HepG2 (cell line): ENCODE results near the gene KIFC1. TPM values are rescaled to one million over a fixed set of nuclear protein-coding genes. Genes with fewer than 3 reads are reported as not detected.

Experiments
- ATRX ChIP-seq: sonication (generic); formaldehyde crosslinking; IDR thresholded peaks from 2 replicates; pipeline ENCODE4 v1.4.0; 2020; ENCODE audit warnings: missing genetic modification reagents, borderline replicate concordance
- CAMTA2 ChIP-seq: sonication (generic); formaldehyde crosslinking; IDR thresholded peaks from 2 replicates; pipeline ENCODE4 v1.4.0; 2020; ENCODE audit warnings: mild to moderate bottlenecking, missing genetic modification reagents, borderline replicate concordance
- HNF4A ChIP-seq: sonication (generic); formaldehyde crosslinking; IDR thresholded peaks from 2 replicates; pipeline ENCODE4 v1.4.0; 2020; ENCODE audit warnings: missing genetic modification reagents
- HNRNPLL ChIP-seq: fragments of 200-400 bp; formaldehyde crosslinking; IDR thresholded peaks from 2 replicates; pipeline ENCODE4 v1.6.1; 2017; ENCODE audit warnings: mild to moderate bottlenecking, low read depth, low read length; ENCODE audit not compliant: poor library complexity, severe bottlenecking
- KLF16 ChIP-seq, 2 experiments: sonication (generic) in 1 of 2; formaldehyde crosslinking in 1 of 2; IDR thresholded peaks; 2 replicates each; pipeline versions ENCODE4 v1.6.1 to v1.8.0; 2016 to 2023; ENCODE audit warnings: missing genetic modification reagents in 2 of 2, missing compliant biosample characterization in 1 of 2
- KMT2A ChIP-seq: sonication (generic); formaldehyde crosslinking; IDR thresholded peaks from 2 replicates; pipeline ENCODE4 v1.4.0; 2020; ENCODE audit warnings: missing genetic modification reagents
- MTA1 ChIP-seq: sonication (generic); formaldehyde crosslinking; IDR thresholded peaks from 2 replicates; pipeline ENCODE4 v1.4.0; 2020; ENCODE audit warnings: missing genetic modification reagents, mild to moderate bottlenecking, borderline replicate concordance
- RFX1 ChIP-seq: fragments of 450-650 bp; IDR thresholded peaks from 2 replicates; pipeline ENCODE4 v1.6.1; 2017
- ZBTB21 ChIP-seq: sonication (generic); formaldehyde crosslinking; IDR thresholded peaks from 2 replicates; pipeline ENCODE4 v1.4.0; 2020; ENCODE audit warnings: missing genetic modification reagents
- ZBTB42 ChIP-seq: sonication (generic); formaldehyde crosslinking; IDR thresholded peaks from 2 replicates; pipeline ENCODE4 v1.5.0; 2020; ENCODE audit warnings: mild to moderate bottlenecking, missing genetic modification reagents
- ZFP1 ChIP-seq: IDR thresholded peaks from 2 replicates; pipeline ENCODE4 v1.6.1; 2016
- ZNF17 ChIP-seq: sonication (generic); formaldehyde crosslinking; IDR thresholded peaks from 2 replicates; pipeline ENCODE4 v1.5.0; 2020; ENCODE audit warnings: mild to moderate bottlenecking, missing genetic modification reagents
- polyA plus RNA-seq, 8 experiments: library from polyadenylated mRNA; depleted of rRNA in 3 of 8; stranded (reverse) in 7 of 8; unstranded in 1 of 8; fragments of >200 nt; fragmentation: Illumina TruSeq in 4 of 8; extraction: Trizol in 4 of 8; gene quantifications; 2 replicates each; pipeline versions ENCODE4 v1.2.1 to v1.2.3, GENCODE V29; 2011 to 2016; ENCODE audit warnings: low read depth in 4 of 8, missing spikeins in 1 of 8, mixed read lengths in 1 of 8; ENCODE audit not compliant: insufficient read depth in 1 of 8
- total RNA-seq, 5 experiments: library from RNA; depleted of rRNA; stranded (reverse); fragments of >200 nt; fragmentation: Illumina TruSeq; extraction: Trizol; gene quantifications; 2 replicates each; pipeline ENCODE4 v1.2.3, GENCODE V29; 2016; ENCODE audit warnings: low read depth in 1 of 5
- TF ChIP-seq, protein P1 (sequence below): IDR thresholded peaks from 2 replicates; pipeline ENCODE4 v1.6.1; 2012; ENCODE audit warnings: low read length, improper control_type of control experiment
- TF ChIP-seq, protein P2 (sequence below): sonication (generic); formaldehyde crosslinking; IDR thresholded peaks from 2 replicates; pipeline ENCODE4 v1.4.0; 2020; ENCODE audit warnings: mild to moderate bottlenecking, missing genetic modification reagents

KIFC1 gene
- total and polyA plus RNA-seq, 2 of the 13 experiments (the other 11 are each of a cell fraction or from before 2014, with no cell fraction given) = 25.0 to 45.5 TPM

DNA sequence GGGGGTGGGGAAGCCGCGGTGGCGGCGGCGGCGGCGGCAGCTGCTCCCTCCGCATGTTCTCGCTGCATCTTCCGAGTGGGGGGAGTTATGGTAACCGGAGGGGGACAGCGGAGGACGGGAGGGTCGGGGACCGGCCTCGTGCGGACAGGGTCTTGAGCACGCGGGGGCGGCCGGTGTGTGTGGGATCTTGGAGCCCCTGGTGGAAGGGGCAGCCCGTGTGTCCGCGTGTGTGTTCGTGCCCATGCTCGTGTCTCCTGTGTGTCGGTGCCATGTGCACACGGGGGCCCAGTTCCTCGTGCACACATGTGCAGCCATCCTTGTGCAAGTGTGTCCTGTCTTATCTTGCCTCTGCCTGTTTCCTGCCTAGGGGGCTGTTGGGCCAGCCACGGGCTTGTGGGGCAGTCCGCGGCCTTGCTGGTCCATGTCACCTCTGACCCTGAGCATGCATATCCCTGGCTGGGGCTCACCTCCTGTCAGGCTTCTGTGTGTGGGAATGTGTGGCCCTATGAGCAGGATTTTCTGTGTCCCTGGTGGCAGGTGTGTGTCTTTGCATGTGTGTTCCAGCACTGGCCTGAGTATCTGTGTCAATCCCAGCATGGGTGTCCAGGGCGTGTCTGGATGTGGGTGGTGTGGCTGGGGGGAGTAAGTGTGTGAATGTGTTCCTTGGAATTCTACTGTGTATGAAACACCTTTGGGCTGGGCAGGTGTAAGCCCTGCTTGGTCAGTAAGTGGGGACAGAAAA lies 36.8 kb downstream of the KIFC1 start (continued):
- TF ChIP-seq, protein P1, sequence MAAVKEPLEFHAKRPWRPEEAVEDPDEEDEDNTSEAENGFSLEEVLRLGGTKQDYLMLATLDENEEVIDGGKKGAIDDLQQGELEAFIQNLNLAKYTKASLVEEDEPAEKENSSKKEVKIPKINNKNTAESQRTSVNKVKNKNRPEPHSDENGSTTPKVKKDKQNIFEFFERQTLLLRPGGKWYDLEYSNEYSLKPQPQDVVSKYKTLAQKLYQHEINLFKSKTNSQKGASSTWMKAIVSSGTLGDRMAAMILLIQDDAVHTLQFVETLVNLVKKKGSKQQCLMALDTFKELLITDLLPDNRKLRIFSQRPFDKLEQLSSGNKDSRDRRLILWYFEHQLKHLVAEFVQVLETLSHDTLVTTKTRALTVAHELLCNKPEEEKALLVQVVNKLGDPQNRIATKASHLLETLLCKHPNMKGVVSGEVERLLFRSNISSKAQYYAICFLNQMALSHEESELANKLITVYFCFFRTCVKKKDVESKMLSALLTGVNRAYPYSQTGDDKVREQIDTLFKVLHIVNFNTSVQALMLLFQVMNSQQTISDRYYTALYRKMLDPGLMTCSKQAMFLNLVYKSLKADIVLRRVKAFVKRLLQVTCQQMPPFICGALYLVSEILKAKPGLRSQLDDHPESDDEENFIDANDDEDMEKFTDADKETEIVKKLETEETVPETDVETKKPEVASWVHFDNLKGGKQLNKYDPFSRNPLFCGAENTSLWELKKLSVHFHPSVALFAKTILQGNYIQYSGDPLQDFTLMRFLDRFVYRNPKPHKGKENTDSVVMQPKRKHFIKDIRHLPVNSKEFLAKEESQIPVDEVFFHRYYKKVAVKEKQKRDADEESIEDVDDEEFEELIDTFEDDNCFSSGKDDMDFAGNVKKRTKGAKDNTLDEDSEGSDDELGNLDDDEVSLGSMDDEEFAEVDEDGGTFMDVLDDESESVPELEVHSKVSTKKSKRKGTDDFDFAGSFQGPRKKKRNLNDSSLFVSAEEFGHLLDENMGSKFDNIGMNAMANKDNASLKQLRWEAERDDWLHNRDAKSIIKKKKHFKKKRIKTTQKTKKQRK = no peak
- TF ChIP-seq ZBTB21 (CRISPR knock-in tag) (no peak), ATRX (CRISPR knock-in tag) (no peak), KLF16 (CRISPR knock-in tag; IDR thresholded peaks at IDR 0.05) (0 out of 4 replicates have a peak, but pooled peaks of 1 of the 2 experiments have one; percentile 34), ZBTB42 (0 out of 2 replicates have a peak, but pooled peaks have one; percentile 40), HNF4A (CRISPR knock-in tag) (0 out of 2 replicates have a peak, but pooled peaks have one; percentile 10), CAMTA2 (peak; percentile 57; the same call in 1 of the 2 replicates), HNRNPLL (no peak), ZFP1 (CRISPR knock-in tag) (no peak), RFX1 (no peak), ZNF17 (CRISPR knock-in tag) (no peak), MTA1 (CRISPR knock-in tag) (peak; percentile 80; the same call in 1 of the 2 replicates), KMT2A (peak; percentile 3; the same call in 1 of the 2 replicates)
- TF ChIP-seq, protein P2, sequence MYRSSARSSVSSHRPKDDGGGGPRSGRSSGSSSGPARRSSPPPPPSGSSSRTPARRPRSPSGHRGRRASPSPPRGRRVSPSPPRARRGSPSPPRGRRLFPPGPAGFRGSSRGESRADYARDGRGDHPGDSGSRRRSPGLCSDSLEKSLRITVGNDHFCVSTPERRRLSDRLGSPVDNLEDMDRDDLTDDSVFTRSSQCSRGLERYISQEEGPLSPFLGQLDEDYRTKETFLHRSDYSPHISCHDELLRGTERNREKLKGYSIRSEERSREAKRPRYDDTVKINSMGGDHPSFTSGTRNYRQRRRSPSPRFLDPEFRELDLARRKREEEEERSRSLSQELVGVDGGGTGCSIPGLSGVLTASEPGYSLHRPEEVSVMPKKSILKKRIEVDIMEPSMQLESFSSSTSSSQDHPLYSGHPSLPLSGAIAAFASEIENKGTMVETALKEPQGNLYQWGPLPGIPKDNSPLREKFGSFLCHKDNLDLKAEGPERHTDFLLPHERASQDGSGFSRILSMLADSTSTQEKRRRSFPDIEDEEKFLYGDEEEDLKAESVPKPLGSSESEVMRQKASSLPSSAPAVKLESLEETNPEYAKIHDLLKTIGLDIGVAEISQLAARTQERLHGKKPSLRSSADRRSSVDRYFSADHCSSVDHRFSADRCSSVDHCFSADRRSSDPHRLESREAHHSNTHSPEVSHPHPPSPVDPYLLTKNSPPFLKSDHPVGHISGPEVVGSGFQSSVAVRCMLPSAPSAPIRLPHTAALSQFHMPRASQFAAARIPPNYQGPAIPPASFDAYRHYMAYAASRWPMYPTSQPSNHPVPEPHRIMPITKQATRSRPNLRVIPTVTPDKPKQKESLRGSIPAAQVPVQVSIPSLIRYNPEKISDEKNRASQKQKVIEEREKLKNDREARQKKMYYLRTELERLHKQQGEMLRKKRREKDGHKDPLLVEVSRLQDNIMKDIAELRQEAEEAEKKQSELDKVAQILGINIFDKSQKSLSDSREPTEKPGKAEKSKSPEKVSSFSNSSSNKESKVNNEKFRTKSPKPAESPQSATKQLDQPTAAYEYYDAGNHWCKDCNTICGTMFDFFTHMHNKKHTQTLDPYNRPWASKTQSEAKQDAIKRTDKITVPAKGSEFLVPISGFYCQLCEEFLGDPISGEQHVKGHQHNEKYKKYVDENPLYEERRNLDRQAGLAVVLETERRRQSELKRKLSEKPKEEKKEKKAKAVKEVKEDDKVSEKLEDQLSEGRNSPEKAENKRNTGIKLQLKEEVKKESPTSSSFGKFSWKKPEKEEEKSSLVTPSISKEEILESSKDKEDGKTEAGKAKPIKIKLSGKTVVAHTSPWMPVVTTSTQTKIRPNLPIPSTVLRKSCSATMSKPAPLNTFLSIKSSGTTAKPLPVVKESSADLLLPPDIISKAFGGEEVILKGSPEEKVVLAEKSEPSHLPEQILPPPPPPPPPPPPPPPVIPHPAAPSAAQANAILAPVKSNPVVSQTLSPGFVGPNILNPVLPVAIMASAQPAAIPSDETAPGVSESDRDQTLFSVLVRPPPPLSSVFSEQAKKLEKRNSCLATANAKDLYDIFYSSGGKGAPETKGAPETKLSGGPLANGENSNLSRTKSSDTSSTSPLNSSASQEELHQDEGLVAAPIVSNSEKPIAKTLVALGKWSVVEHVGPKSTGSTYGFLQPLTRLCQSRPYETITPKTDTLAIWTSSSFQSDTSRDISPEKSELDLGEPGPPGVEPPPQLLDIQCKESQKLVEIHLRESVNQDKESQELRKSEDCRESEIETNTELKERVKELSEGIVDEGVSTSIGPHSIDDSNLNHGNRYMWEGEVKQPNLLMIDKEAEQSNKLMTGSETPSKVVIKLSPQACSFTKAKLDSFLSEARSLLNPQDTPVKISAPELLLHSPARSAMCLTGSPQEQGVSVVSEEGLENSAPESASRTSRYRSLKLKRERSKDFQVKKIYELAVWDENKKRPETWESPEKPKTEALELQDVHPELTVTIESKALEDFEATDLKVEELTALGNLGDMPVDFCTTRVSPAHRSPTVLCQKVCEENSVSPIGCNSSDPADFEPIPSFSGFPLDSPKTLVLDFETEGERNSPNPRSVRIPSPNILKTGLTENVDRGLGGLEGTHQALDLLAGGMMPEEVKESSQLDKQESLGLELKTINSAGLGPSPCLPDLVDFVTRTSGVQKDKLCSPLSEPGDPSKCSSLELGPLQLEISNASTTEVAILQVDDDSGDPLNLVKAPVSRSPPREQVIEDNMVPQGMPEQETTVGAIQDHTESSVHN (CRISPR knock-in tag) = no peak; the same call in 1 of the 2 replicates
